ENCODE measurements around the gene SLC12A8.

The SLC12A8 gene

GRCh38 chr3:125194849-125195601, 17.5 kb downstream of the SLC12A8 start:
- no peak for TF ChIP-seq RAD21 (IDR thresholded peaks at IDR 0.05; ENCODE audit: low read depth)
- TF ChIP-seq USF1 (IDR thresholded peaks at IDR 0.05): no peak
- TF ChIP-seq TAF1 (IDR thresholded peaks at IDR 0.05; ENCODE audit: low read depth): no peak
- TF ChIP-seq CEBPB (IDR thresholded peaks at IDR 0.05): no peak
- TF ChIP-seq TEAD4 (IDR thresholded peaks at IDR 0.05): no peak
- TF ChIP-seq REST (IDR thresholded peaks at IDR 0.05; ENCODE audit: low read depth): no peak
- no peak for TF ChIP-seq MAX (IDR thresholded peaks at IDR 0.05)
- no peak for TF ChIP-seq ZBTB7A (IDR thresholded peaks at IDR 0.05; ENCODE audit: low read depth)
- no peak for TF ChIP-seq NFIC (IDR thresholded peaks at IDR 0.05)
- no peak for TF ChIP-seq EGR1 (IDR thresholded peaks at IDR 0.05)
- TF ChIP-seq FOXM1 (IDR thresholded peaks at IDR 0.05; ENCODE audit: borderline replicate concordance, low read depth): no peak

GRCh38 chr3:125194061-125194848, 18.3 kb downstream of the SLC12A8 start:
- TF ChIP-seq CREB1 (IDR thresholded peaks at IDR 0.05; ENCODE audit: low read depth) (no peak), YY1 (IDR thresholded peaks at IDR 0.05; ENCODE audit: low read depth) (no peak), USF1 (IDR thresholded peaks at IDR 0.05) (no peak), NFIC (IDR thresholded peaks at IDR 0.05) (no peak), FOXM1 (IDR thresholded peaks at IDR 0.05; ENCODE audit: borderline replicate concordance, low read depth) (no peak), TCF12 (IDR thresholded peaks at IDR 0.05; ENCODE audit: low read depth) (no peak), MAX (IDR thresholded peaks at IDR 0.05) (no peak), EGR1 (IDR thresholded peaks at IDR 0.05) (no peak), TAF1 (IDR thresholded peaks at IDR 0.05; ENCODE audit: low read depth) (no peak), TEAD4 (IDR thresholded peaks at IDR 0.05) (no peak), RAD21 (IDR thresholded peaks at IDR 0.05; ENCODE audit: low read depth) (no peak), CEBPB (IDR thresholded peaks at IDR 0.05) (no peak), ZBTB7A (IDR thresholded peaks at IDR 0.05; ENCODE audit: low read depth) (no peak), EP300 (IDR thresholded peaks at IDR 0.05; ENCODE audit: borderline replicate concordance) (no peak), REST (IDR thresholded peaks at IDR 0.05; ENCODE audit: low read depth) (no peak)

- no peak for TF ChIP-seq YY1 (IDR thresholded peaks at IDR 0.05; ENCODE audit: low read depth)
- TF ChIP-seq REST (IDR thresholded peaks at IDR 0.05; ENCODE audit: low read depth): no peak
- TF ChIP-seq CREB1 (IDR thresholded peaks at IDR 0.05; ENCODE audit: low read depth): no peak
- no peak for TF ChIP-seq TEAD4 (IDR thresholded peaks at IDR 0.05)
- no peak for TF ChIP-seq RAD21 (IDR thresholded peaks at IDR 0.05; ENCODE audit: low read depth)
- no peak for TF ChIP-seq USF1 (IDR thresholded peaks at IDR 0.05)
- no peak for TF ChIP-seq NFIC (IDR thresholded peaks at IDR 0.05)
- no peak for TF ChIP-seq FOXM1 (IDR thresholded peaks at IDR 0.05; ENCODE audit: borderline replicate concordance, low read depth)
- no peak for TF ChIP-seq EP300 (IDR thresholded peaks at IDR 0.05; ENCODE audit: borderline replicate concordance)
These were observed 20.1 kb downstream of the SLC12A8 start for GRCh38 chr3:125192190-125193035.

Measured in Ishikawa (cell line).